ENCODE data around the gene MEIS3. TPM values are rescaled to one million over a fixed set of nuclear protein-coding genes. Genes with fewer than 3 reads are reported as not detected.
"Not testable (repeated sequence)": the region's sequence is repeated elsewhere in the genome, so short reads cannot be mapped to it uniquely, and the experiment has no call there.

MEIS3 gene
- polyA plus RNA-seq, 1 of the 3 experiments (the other 2 are of a cell fraction) = 69.8 TPM

GRCh38 chr19:47386582-47386981 lies 32.7 kb downstream of the MEIS3 start:
- H3K36me3 ChIP-seq (replicated peaks in 1 of 2; ENCODE audit: control insufficient read depth in 1 of 2, insufficient read depth in 2 of 2, low read length in 1 of 2); DNase-seq; POLR2A ChIA-PET; H3K9me3 ChIP-seq; H3K4me3 ChIP-seq (ENCODE audit: low read depth in 2 of 2, low read length in 1 of 2); H3K27me3 ChIP-seq (ENCODE audit: insufficient read depth); H2AFZ ChIP-seq (ENCODE audit: low read depth); H3K27ac ChIP-seq (ENCODE audit: low read depth in 2 of 2, low read length in 1 of 2); H3K9ac ChIP-seq; H3K9me2 ChIP-seq; H3K79me2 ChIP-seq (ENCODE audit: insufficient read depth); H3F3A ChIP-seq (replicated peaks; ENCODE audit: insufficient read depth); H3K4me2 ChIP-seq; H3K4me1 ChIP-seq (ENCODE audit: control insufficient read depth in 1 of 2, insufficient read depth in 2 of 2, low read depth in 1 of 2, low read length in 1 of 2); H4K20me1 ChIP-seq (ENCODE audit: insufficient read depth): not testable (repeated sequence)
- WGBS (ENCODE audit: low lambda C conversion rate) = 87% methylated on average over 12 of the region's 12 CpGs
- CTCF ChIA-PET = interaction anchor here (0.6 to 3.3 kb wide), 3 partner anchors 37 to 321 kb away, joined by 3 to 11 read pairs (median 3); partner anchors contain the start of gene DHX34

DNA sequence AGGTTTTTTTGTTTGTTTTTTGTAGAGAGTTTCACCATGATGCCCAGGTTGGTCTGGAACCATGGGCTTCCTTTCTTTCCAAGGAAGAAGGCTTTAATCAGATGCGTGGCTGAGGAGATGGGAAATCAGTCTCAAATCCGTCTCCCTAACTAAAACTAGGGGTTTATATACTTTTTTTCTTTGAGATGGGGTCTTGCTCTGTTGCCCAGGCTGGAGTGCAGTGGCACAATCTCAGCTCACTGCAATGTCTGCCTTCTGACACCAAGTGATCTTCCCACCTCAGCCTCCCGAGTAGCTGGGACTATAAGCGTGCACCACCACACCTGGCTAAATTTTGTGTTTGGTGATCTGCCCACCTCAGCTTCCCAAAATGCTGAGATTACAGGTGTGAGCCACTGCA lies 34.8 kb downstream of the MEIS3 start:
- CTCF ChIA-PET = interaction anchor here (3.3 kb wide), 1 partner anchor 35 kb away, joined by 11 read pairs; the partner anchor contains the start of gene DHX34
- H3K4me2 ChIP-seq; DNase-seq; H3K4me3 ChIP-seq (ENCODE audit: low read depth in 2 of 2, low read length in 1 of 2); H4K20me1 ChIP-seq (ENCODE audit: insufficient read depth); H3F3A ChIP-seq (replicated peaks; ENCODE audit: insufficient read depth); H3K9me2 ChIP-seq; POLR2A ChIA-PET; H3K27me3 ChIP-seq (ENCODE audit: insufficient read depth); H3K79me2 ChIP-seq (ENCODE audit: insufficient read depth); H3K9me3 ChIP-seq; H3K4me1 ChIP-seq (ENCODE audit: control insufficient read depth in 1 of 2, insufficient read depth in 2 of 2, low read depth in 1 of 2, low read length in 1 of 2); H3K27ac ChIP-seq (ENCODE audit: low read depth in 2 of 2, low read length in 1 of 2); H2AFZ ChIP-seq (ENCODE audit: low read depth); H3K9ac ChIP-seq: not testable (repeated sequence)
- H3K36me3 ChIP-seq (replicated peaks in 1 of 2; ENCODE audit: control insufficient read depth in 1 of 2, insufficient read depth in 2 of 2, low read length in 1 of 2) = peaks cover 0 to 27% of the 10 kb centered on the region in 2 experiments
- 35% methylated on average over 4 of the region's 4 CpGs for WGBS (ENCODE audit: low lambda C conversion rate)

GRCh38 chr19:47383890-47384289 lies 35.4 kb downstream of the MEIS3 start:
- H3K4me1 ChIP-seq (ENCODE audit: control insufficient read depth in 1 of 2, insufficient read depth in 2 of 2, low read depth in 1 of 2, low read length in 1 of 2); H3K4me3 ChIP-seq (ENCODE audit: low read depth in 2 of 2, low read length in 1 of 2); H3K9me3 ChIP-seq; H3K4me2 ChIP-seq; H3F3A ChIP-seq (replicated peaks; ENCODE audit: insufficient read depth); H2AFZ ChIP-seq (ENCODE audit: low read depth); H3K79me2 ChIP-seq (ENCODE audit: insufficient read depth); H3K27ac ChIP-seq (ENCODE audit: low read depth in 2 of 2, low read length in 1 of 2); DNase-seq; H3K27me3 ChIP-seq (ENCODE audit: insufficient read depth); POLR2A ChIA-PET; H3K9me2 ChIP-seq; H4K20me1 ChIP-seq (ENCODE audit: insufficient read depth); H3K9ac ChIP-seq: not testable (repeated sequence)
- peaks cover 0 to 32% of the 10 kb centered on the region in 2 experiments for H3K36me3 ChIP-seq (replicated peaks in 1 of 2; ENCODE audit: control insufficient read depth in 1 of 2, insufficient read depth in 2 of 2, low read length in 1 of 2)
- CTCF ChIA-PET = interaction anchor here (1.3 to 3.3 kb wide), 2 partner anchors 7 to 35 kb away, joined by 9 to 11 read pairs; partner anchors contain the start of gene DHX34
- WGBS (ENCODE audit: low lambda C conversion rate) = 71% methylated on average over 5 of the region's 5 CpGs

DNA sequence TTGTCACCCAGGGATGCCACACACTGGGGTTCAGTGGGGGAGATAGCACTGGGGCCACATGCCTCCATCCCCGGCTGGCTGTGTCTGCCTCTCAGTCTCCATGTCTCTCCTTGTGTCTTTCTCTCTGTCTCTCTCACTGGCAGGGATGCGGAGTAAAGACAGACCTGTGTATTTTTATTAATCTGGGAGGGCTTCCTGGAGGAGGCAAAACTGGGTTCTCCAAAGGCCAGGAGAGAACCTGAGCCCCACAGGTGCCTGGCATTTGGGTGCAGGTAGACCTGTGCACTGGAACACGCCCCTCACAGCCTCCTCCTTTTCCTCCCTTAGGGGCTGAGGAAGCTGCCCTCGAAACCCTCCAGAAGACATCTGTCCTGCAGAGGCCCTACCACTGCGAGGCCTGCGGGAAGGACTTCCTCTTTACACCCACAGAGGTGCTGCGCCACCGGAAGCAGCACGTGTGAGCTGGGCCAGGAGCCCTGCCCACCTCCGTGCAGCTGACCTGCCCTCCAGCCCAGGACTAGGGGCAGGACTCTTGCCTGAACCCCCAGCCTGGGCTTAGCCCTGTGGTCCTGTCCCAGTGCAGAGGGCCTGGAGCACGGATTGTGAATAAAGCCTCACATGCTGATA lies 37.6 kb downstream of the MEIS3 start:
- no peak overlapping the region for H2AFZ ChIP-seq (ENCODE audit: low read depth)
- no peaks in the 10 kb centered on the region for H4K20me1 ChIP-seq (ENCODE audit: insufficient read depth)
- H3F3A ChIP-seq (replicated peaks; ENCODE audit: insufficient read depth) = peaks cover 9% of the 10 kb centered on the region
- peaks cover 0 to 43% of the 10 kb centered on the region in 2 experiments for H3K36me3 ChIP-seq (replicated peaks in 1 of 2; ENCODE audit: control insufficient read depth in 1 of 2, insufficient read depth in 2 of 2, low read length in 1 of 2)
- H3K4me2 ChIP-seq = no peak overlapping the region
- H3K9me3 ChIP-seq = no peaks in the 10 kb centered on the region
- no peak overlapping the region for H3K4me3 ChIP-seq (ENCODE audit: low read depth in 2 of 2, low read length in 1 of 2)
- no peaks in the 10 kb centered on the region for H3K27me3 ChIP-seq (ENCODE audit: insufficient read depth)
- WGBS (ENCODE audit: low lambda C conversion rate) = 93% methylated on average over 3 of the region's 11 CpGs
- H3K4me1 ChIP-seq (ENCODE audit: control insufficient read depth in 1 of 2, insufficient read depth in 2 of 2, low read depth in 1 of 2, low read length in 1 of 2) = no peaks in the 10 kb centered on the region
- no peak overlapping the region for H3K9ac ChIP-seq
- no peak for DNase-seq
- no peaks in the 10 kb centered on the region for H3K79me2 ChIP-seq (ENCODE audit: insufficient read depth)
- no peaks in the 10 kb centered on the region for H3K9me2 ChIP-seq
- CTCF ChIA-PET = interaction anchor here (1.3 to 2.4 kb wide), 3 partner anchors 10 to 97 kb away, joined by 4 to 14 read pairs (median 5); no protein-coding TSS in a partner anchor
- H3K27ac ChIP-seq (ENCODE audit: low read depth in 2 of 2, low read length in 1 of 2) = no peak overlapping the region
- POLR2A ChIA-PET = no interaction called here
- TF ChIP-seq GABPA (IDR thresholded peaks at IDR 0.05; ENCODE audit: low read depth) (no peak), FOXJ3 (CRISPR knock-in tag; IDR thresholded peaks at IDR 0.05) (no peak), FOXM1 (IDR thresholded peaks at IDR 0.05; ENCODE audit: low read depth) (no peak), ELF1 (IDR thresholded peaks at IDR 0.05) (no peak), EZH2phosphoT487 (IDR thresholded peaks at IDR 0.05; ENCODE audit: borderline replicate concordance, low read depth) (no peak), SIN3A (IDR thresholded peaks at IDR 0.05; ENCODE audit: borderline replicate concordance, low read depth, low read length) (no peak), CHD2 (IDR thresholded peaks at IDR 0.05; ENCODE audit: low read length, partially characterized antibody) (no peak), TCF12 (IDR thresholded peaks at IDR 0.05) (no peak)
- TF ChIP-seq, protein P1, sequence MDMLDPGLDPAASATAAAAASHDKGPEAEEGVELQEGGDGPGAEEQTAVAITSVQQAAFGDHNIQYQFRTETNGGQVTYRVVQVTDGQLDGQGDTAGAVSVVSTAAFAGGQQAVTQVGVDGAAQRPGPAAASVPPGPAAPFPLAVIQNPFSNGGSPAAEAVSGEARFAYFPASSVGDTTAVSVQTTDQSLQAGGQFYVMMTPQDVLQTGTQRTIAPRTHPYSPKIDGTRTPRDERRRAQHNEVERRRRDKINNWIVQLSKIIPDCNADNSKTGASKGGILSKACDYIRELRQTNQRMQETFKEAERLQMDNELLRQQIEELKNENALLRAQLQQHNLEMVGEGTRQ (IDR thresholded peaks at IDR 0.05; ENCODE audit: borderline replicate concordance, low read depth, low read length) = no peak

All from SK-N-SH (cell line).